Measurements from ENCODE around the gene CEP192.
A peak's percentile ranks its signal among the peaks of the same experiment; 100 is the strongest.

Gene CEP192

DNA sequence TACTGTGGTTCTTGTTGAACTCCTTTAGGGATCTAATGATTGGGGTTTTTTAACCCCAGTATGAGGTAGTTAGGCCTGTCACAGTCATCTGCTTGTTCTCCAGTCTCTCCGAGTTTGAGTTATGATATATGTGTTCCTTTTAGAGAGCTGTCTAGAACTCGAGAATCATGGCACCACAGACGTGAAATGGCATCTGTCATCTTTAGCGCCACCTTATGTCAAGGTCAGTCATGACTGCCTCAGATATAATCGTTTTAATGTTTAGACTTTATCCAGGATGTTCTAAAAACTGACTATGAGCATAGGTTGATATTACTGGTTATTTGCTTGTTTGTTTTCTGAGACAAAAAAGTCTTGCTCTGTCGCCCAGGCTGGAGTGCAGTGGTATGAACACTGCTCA, 112.2 kb downstream of the CEP192 start:
- no peak for DNase-seq (ENCODE audit: low read depth)

DNA sequence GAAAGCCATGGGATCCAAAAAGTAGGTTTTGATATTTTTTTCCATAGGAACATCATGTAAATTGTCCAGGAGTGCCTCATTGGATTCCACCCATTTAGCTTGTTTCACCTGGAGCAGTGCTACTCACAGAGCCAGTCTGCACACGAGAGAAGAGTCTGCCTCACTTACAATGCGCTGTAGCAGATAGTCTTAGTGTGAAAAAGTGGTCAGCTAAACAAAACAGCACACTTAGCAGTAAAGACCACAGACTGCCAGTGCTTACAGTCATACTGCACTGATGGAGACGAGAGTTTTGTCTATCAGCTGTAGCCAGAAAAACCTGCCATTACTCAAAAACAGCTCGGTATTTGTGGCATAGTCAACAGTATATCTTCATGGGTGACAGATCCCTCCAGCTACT, 113.9 kb downstream of the CEP192 start:
- DNase-seq (ENCODE audit: low read depth): no peak

DNA sequence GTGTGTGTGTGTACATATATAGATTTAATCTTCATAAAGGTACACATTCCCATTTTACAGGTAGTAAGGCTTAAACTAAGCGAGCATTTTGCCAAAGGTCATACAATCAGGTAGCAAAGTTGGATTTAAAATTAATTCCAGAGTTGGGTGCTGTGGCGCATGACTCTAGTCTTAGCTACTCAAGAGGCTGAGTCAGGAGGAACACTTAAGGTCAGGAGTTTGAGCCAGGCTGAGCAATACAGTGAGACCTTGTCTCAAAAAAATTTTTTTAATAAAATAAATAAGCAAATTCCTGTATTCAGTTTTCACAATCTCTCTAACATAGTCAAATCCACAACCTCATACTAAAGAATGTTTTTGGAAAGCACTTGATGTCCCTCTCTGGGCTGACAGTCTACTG, 115.9 kb downstream of the CEP192 start:
- DNase-seq (ENCODE audit: low read depth): no peak

DNA sequence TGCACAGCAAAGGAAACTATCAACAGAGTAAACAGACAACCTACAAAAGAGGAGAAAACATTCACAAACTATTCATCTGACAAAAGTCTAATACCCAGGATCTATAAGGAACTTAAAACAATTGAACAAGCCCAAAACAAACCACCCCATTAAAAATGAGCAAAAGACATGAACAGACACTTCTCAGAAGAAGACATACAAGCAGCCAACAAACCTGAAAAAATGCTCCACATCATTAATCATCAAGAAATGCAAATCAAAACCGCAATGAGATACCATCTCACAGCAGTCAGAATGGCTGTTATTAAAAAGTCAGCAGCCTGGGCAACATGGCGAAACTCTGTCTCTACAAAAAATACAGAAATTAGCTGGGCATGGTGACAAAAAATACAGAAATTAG, 117.2 kb downstream of the CEP192 start:
- DNase-seq (ENCODE audit: low read depth): no peak

DNA sequence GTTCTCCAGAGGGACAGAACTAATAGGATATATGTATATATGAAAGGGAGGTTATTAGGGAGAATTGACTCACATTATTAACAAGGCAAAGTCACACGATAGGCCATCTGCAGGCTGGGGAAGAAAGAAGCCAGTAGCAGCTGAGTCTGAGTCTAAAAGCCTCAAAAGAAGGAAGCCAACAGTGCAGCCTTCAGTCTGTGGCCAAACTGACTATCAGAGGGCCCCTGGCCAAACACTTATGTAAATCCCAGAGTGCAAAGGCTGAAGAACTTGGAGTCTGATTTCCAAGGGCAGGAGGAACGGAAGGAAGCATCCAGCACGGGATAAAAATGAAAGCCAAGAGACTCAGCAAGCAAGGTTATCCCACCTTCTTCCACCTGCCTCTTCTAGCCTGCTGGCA, 119.4 kb downstream of the CEP192 start:
- no peak for DNase-seq (ENCODE audit: low read depth)

DNA sequence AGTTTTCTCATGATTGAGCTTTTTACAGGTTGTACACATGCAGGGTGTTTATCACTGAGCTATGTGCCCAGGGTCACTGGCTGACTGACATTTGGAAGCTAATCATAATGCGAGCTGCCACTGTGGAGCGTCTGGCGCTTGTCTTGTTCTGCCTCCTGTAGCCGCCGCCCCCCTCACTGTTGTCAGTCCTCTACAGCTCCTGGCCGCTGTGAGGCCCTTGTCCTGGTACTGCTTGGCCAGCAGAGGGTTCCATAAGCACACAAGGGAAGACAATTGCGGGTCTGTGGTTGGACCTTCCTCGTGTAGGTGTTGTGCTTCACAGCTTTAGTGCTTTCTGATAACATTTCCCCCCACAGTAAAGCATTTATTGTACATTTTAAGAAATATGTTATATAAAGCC, 121.8 kb downstream of the CEP192 start:
- DNase-seq (ENCODE audit: low read depth): no peak

DNA sequence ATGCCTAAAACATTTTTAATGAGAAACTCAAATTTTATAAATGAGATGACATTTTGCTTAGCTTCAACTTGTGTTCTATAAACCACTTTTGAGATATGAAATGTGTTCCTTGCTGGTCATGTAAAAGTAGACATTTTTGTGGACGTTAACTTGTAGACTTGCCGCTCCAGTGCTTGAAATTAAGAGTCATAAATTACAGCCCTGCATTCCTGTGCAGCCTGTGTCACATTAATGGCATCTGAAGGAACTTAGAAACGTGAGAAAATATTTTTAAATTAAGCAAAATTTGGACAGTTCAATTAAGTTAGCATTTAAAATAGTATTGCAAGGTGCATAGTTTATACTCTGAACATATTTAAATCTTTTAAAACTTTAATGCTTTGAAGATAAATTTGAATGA, 129.1 kb downstream of the CEP192 start:
- no peak for DNase-seq (ENCODE audit: low read depth)

DNA sequence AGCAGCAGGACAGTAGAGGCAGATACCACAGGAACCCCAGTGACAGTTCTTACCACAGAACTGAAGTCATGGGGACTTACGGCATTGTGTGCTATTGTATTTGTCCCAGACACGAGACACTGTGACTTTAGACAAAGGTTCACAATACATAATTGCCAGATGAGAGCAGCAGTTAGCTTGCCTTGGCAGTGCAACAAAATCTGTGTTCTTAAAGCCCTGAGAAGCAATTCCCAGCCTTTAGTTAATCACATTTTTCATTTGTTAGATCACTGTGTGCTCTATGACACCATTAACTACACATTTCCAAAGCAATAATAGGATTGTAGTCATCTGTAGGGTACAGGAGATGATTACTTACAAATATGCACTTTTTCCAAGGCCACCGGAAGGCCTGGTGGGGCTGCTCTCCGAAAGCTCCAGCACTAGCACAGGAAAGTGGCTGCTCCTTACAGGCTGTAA, 129.8 kb downstream of the CEP192 start:
- peak; percentile 38 for DNase-seq (ENCODE audit: low read depth)

DNA sequence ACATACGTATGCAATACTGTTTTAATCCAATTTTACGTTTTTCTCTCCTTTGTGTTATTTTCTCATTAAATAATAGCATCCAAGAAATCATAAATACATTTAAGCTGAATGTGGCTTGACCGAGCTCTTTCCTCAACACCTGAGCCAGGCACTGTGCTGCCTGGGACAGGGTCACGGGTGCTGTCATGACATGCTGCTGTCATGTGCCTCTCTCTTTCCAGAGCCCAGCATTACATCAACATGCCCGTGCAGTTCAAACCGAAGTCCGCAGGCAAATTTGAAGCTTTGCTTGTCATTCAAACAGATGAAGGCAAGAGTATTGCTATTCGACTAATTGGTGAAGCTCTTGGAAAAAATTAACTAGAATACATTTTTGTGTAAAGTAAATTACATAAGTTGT, 133.2 kb downstream of the CEP192 start:
- DNase-seq (ENCODE audit: low read depth): no peak

DNA sequence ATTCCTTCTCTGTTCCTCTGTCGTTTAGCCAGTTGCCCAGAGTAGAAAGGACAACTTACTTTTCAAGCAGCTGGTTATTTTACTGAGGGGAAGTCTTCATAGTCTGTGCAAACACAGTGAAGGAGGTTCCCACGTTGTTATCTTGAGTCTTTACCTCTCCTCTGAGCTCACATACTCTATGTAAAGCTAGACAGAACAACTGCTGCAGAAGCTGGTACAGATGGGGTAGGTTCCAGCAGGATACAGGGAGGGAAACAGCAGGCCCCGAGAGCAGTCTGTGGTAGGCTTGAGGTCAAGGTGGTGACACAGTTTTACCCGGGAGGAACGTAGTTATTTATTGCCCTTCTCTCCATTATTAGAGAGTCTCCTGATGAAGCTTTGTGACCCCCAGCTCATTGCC, 134.0 kb downstream of the CEP192 start:
- DNase-seq (ENCODE audit: low read depth): no peak

DNA sequence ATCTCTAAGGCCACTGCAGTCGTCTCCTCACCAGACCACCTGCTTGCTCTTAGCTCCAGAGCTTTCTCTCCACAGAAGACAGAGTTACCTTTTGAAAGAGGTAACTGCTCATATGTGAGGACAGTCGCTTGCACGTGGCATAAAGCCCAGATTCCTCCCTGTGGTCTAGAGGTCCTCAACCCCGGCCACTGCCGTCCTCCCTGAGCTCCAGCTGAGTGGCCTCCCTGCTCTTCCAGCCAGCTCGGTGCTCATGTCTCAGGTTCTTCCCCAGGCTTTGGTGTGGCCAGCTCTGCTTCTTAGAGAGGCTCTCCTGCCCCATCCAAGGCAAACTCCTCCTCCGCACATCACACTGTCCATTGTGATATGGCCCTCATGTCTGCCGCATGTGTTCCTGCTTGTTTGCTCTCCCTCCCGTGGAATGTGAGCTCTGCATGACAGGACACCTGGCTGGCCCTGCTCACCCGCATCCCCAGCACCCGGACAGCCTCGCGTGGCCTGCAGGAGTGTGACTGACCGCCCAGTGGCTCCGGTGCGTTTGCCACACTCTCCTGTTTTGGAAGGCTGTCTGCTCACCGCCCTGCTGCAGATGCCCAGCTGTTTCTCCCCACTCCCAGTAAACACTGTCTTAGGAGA, 135.9 kb downstream of the CEP192 start:
- no peak for DNase-seq (ENCODE audit: low read depth)

DNA sequence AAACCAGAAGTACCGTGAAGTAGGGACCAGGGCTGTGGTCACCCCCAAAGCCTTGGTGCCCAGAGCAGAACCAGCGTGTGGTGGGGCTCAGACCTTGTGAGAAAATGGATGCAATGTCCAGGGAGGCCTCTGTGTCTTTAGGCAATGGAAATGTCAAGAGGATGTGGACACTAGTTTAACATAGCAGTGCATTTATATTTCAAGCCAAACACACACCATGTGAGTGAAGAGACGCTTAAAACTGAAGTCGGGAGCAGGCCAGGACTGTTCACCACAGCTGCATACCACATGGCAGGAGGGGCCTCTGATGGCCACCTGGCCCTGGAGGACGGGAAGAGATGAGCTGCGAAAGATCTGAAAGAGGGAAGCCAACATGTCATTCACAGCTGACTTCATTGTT, 140.1 kb downstream of the CEP192 start:
- no peak for DNase-seq (ENCODE audit: low read depth)

DNA sequence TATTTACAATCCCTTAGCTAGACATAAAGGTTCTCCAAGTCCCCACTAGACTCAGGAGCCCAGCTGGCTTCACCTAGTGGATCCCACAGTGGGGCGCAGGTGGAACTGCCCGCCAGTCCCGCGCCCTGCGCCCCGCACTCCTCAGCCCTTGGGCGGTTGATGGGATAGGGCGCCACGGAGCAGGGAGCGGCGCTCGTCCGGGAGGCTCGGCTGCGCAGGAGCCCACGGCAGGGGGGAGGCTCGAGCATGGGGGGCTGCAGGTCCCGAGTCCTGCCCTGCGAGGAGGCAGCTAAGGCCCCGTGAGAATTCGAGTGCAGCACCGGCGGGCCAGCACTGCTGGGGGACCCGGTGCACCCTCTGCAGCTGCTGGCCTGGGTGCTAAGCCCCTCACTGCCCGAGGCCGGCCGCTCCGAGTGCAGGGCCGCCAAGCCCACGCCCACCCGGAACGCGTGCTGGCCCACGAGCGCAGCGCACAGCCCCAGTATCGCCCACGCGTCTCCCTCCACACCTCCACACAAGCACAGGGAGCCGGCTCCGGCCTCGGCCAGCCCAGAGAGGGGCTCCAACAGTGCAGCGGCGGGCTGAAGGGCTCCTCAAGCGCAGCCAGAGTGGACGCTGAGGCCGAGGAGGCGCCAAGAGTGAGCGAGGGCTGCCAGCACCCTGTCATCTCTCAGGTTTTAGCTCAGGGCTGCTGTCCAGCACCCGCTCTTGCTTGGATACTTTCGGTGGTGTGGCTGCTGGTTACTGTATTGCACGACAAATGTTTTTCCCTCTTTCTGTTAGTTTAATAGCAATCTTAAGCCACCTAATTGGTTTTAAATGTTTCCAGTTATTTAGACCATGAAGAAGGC, 143.6 kb downstream of the CEP192 start:
- DNase-seq (ENCODE audit: low read depth): no peak

DNA sequence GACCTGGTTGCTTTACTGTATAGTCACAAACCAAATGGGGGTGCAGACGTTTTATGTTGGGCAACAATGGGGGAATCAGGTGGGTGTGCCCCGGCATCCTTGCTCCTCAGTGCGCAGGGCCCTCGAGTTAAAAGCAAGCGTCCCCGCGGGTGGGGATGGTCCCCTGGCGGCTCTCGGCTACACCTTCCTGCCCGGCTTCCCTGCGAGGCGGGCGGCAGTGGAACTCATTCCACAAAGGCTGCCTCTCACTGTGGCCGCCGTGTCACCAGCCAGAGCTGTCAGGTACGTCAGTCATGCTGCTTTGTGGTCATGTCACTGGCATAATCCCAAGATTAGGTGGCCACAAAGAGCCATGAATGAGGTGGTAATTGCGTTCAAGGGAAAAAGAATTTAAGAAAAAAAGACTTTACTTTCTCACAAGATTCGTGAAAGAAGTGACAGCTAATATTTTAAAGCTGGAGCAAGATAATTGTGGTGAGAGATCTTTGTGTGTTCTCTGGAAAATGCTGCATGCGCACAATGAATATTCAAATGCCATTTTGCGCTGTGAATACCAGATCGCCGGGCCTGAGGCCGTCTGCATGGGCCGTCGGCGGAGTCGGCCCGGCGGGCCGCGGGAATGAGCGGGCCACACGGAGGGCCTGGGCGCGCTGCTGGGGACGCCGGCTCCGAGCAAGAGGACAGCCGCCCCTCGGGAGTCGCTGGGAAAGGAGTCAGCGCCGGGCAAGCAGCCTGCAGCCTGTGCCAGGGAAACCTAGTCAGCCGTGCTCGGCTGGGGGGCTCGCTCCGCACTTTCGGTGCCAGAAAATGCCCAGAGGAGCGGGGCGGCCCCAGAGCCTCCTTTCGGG, 145.1 kb downstream of the CEP192 start:
- no peak for DNase-seq (ENCODE audit: low read depth)

DNA sequence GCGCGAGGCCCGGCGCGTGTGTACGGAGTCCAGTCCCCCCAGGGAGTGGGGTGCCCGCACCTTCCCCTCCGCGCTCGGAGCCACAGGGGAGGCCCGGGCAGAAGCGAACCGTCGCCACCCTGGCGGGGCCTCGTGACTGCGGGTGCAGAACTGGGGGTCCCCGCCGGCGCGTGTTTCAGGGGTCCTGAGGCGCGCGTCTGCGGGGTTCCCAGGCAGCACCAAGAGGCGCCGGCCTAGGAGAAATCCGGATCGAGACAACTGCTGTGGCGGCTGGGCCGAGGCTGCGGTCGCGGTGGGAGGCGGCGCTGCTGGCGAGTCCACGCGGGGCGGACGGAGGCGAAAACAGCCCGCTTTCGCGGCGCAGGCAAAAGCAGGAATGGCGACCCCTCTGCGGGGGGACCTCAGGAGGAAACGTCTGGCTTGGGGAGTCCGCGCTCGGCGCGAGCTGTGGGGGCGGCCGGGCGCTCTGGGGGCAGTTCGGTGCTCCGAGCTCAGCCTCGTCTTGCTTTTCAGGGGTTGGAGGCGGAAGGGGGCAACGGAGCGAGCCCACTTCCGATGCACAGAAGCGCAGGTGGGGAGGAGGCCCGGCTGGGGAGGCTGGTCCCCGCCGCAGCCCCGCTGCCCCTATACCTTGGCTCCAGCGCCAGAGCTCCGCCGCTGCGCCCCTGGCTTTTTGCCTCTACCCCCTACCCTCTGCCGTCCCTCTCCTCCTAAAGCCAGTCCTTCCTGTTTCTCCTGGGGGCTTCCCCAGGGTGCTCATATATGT, 145.9 kb downstream of the CEP192 start:
- no peak for DNase-seq (ENCODE audit: low read depth)

DNA sequence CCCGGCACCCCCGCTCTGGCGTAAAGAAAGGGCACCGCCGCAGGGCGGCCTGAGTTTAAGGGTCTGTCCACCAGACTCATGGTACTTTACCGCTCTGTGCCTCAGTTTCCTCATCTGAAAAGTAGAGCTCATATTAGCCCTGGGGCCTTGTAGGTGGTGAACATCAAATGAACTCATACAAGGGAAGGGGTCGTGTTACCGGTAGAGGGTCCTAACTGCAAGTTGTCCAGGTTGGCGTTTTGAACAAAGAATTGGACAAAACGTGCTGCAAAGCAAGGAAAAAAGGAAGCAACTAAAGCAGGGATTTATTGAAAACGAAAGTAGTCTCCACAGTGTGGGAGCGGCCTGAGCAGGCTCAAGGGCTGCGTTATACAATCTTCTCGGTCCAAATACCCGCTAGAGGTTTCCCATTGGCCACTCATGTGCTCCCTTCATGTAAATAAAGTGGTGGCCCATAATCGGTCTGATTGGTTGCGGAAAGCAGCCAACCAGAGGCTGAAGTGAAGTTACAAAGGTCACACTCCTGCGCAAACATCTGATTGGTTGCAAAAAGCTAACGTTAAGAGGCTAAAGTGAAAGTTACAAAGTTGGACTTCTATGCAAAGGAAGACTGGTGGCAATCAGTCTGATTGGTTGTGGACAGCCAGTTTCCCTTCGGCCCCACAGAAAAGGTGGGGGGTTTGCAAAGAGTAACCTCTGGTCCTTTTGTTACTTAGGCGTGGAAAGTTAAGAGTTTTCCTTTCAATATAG, 146.7 kb downstream of the CEP192 start:
- DNase-seq (ENCODE audit: low read depth): no peak

DNA sequence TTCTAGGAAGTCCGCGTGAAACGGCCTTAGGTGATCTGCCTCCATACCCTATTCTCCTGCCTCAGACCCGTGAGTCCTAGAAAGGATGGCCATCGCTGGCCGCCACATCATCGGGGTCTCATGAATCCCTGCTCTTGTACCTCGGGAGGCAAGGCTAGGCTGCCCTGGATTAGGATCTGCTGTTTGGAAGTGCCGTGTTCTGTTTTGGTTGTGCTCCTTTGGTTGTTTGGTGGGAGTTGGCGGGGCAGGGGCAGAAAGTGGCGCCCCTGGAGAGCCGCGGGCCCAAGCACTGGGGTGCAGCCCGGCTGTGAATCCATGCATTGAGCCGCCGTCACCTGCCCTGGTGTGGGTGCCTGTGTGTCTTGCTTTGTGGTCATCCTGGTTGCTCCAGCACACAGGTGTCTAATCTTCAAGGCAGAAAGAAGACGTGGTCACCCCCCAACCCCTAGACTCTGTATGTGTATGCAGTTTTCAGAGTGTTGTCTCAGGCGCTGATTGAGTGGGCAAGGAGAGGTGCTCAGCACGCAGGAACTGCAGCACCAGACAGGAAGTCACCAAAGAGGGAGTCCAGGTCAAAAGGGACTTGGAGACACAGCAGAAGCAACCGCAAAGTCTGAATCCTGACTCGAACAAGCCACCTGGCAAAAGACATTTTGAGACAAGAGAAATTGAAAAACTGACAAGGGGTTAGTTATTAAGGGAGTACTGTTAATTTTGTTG, 147.4 kb downstream of the CEP192 start:
- DNase-seq (ENCODE audit: low read depth): no peak

DNA sequence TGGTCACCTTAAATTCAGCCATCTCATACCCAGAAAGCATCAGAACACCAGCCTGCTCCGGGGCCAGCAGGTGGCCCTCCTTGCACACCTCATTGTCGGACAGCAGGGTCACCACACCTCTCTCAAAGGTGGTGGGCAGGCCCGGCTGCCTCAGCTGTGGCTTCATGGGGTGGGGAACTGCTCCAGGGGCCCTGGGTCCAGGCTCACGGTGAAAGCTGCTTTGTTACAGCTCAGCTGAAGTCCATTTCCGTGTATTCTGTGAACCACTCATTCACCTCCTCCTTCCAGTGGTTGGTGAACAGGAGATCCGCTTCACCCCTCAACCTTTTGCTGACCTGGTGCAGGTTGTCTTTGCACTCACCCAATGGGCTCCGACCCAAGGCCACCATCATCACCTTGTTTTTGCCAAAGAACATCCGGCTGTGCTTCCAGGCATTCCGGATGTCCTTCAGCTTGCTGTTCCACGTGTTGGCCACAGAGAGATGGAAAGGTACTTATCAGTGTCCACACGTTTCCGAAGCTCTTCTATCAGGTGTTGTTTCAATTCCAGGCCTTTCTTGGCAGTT, 148.8 kb downstream of the CEP192 start:
- DNase-seq (ENCODE audit: low read depth): no peak

DNA sequence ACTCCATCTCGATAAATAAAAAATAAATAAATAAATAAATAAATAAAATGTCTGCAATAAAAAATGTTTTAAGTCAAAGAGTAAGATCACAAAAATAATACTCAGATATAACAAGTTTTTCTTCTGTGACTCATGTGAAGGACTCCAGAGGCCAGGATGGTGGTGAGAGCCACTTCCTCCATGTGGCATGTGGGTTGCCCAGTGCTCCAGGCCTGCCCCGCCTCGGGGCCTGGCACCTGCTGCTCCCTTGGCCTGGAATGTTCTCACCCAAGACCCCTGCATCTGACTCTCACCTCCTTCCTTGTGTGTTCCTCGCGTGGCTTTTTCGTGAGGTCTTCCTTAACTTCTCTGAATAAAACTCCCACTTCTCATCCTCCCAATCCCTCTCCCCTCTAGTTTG, 150.0 kb downstream of the CEP192 start:
- no peak for DNase-seq (ENCODE audit: low read depth)

DNA sequence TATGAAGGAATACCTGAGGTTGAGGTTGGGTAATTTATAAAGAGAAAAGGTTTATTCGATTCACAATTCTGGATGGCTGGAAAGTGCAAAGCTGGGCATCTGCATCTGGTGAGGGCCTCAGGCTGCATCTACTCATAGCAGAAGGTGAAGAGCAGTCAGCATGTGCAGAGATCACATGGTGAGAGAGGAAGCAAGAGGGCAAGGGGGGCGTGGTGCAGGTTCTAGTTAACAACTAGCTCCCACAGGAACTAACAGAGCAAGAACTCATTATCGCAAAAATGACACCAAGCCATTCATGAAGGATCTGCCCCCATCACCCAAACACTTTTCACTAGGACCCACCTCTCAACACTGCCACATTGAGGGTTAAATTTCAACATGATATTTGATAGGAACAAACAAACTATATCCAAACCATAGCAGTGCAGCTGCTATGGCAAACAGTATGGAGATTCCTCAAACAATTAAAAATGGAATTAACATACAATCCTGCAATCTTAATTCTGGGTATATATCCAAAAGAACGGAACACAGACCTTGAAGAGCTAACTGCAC, 154.6 kb downstream of the CEP192 start:
- no peak for DNase-seq (ENCODE audit: low read depth)

All from GM04504 (cell line).